HCT116 (cell line): ENCODE data around the gene ATP13A3. TPM values are rescaled to one million over a fixed set of nuclear protein-coding genes. Genes with fewer than 3 reads are reported as not detected.

ENCODE experiments used
- ATAC-seq: fragments of 200-7000 bp; cut with Tn5 transposase; 2 replicates; pipeline ENCODE4 v1.9.1; 2020; ENCODE audit warnings: mild to moderate bottlenecking, moderate library complexity
- BruUV-seq: library from RNA; stranded (reverse); fragments of 400-500 nt; replicated peaks from 2 replicates; lab custom pipeline; 2021; lab: Mats Ljungman, UMichigan
- CTCF ChIA-PET: fragments of 300-600 bp; sonication (Branson Sonifier 250); formaldehyde crosslinking; loops from one replicate; lab custom pipeline; 2021; ENCODE audit warnings: antibody characterized with exemption; lab: Charles Lee
- POLR2A ChIA-PET: fragments of 300-600, 350-600 bp; sonication (Branson Sonifier 250); formaldehyde crosslinking; loops from one replicate; lab custom pipeline; 2021; ENCODE audit warnings: antibody characterized with exemption; lab: Charles Lee
- RAD21 ChIA-PET, 2 experiments: fragments of 300-600 bp; sonication (Branson Sonifier 250); formaldehyde crosslinking; loops; one replicate each; lab custom pipeline; 2023; ENCODE audit warnings: low total read pairs in 2 of 2; ENCODE audit not compliant: uncharacterized antibody in 2 of 2, unreplicated experiment in 2 of 2, low non-redundant PET in 1 of 2; lab: Charles Lee
- DNase-seq: peaks from one replicate; pipeline ENCODE4 v3.0.0-alpha.2; 2010; ENCODE audit warnings: low read depth, low spot score
- H2AFZ ChIP-seq: fragments of 200-600 bp; shearing (Covaris generic), sonication (generic); 2 replicates; pipeline ENCODE4 v1.6.1; 2017; ENCODE audit warnings: low read depth, mixed run types, mixed read lengths, antibody characterized with exemption, low read length; ENCODE audit not compliant: poor library complexity, severe bottlenecking
- H3K27ac ChIP-seq: 2 replicates; pipeline ENCODE4 v1.5.1; 2012; ENCODE audit warnings: low read depth, low read length
- H3K27me3 ChIP-seq: fragments of 200-600 bp; sonication (generic); 2 replicates; pipeline ENCODE4 v1.6.1; 2016; ENCODE audit warnings: mixed run types, low read length, mixed read lengths; ENCODE audit not compliant: insufficient read depth
- H3K36me3 ChIP-seq, 2 experiments: fragments of 200-500 bp in 1 of 2; fragments of 200-600 bp in 1 of 2; sonication (Bioruptor generic) in 1 of 2; sonication (generic) in 1 of 2; 2 replicates each; pipeline versions ENCODE4 v1.5.1 to v1.6.1; 2014 to 2016; ENCODE audit warnings: low read length in 2 of 2, inconsistent platforms in 1 of 2, mixed read lengths in 1 of 2, mixed run types in 1 of 2; ENCODE audit not compliant: insufficient read depth in 2 of 2, control insufficient read depth in 1 of 2
- H3K4me1 ChIP-seq, 2 experiments: fragments of 200-600 bp in 1 of 2; sonication (generic) in 1 of 2; 2 replicates each; pipeline versions ENCODE4 v1.5.1 to v1.6.1; 2012 to 2017; ENCODE audit warnings: low read length in 2 of 2, inconsistent platforms in 1 of 2, mild to moderate bottlenecking in 1 of 2, mixed read lengths in 1 of 2, mixed run types in 1 of 2, moderate library complexity in 1 of 2; ENCODE audit not compliant: insufficient read depth in 2 of 2, control insufficient read depth in 1 of 2
- H3K4me2 ChIP-seq: fragments of 200-600 bp; sonication (generic); 2 replicates; pipeline ENCODE4 v1.6.1; 2017; ENCODE audit warnings: mixed run types, low read length, mixed read lengths
- H3K4me3 ChIP-seq, 2 experiments: fragments of 200-600 bp in 1 of 2; sonication (generic) in 1 of 2; replicated peaks in 1 of 2; 2 replicates each; pipeline ENCODE4 v1.5.1; 2011 to 2016; ENCODE audit warnings: low read length in 2 of 2, control low read depth in 1 of 2, low read depth in 1 of 2, mild to moderate bottlenecking in 1 of 2, mixed read lengths in 1 of 2, mixed run types in 1 of 2
- H3K79me2 ChIP-seq: fragments of 200-600 bp; sonication (generic); 2 replicates; pipeline ENCODE4 v1.6.1; 2017; ENCODE audit warnings: mild to moderate bottlenecking, mixed run types, low read length, moderate library complexity, mixed read lengths; ENCODE audit not compliant: insufficient read depth
- H3K9ac ChIP-seq: fragments of 200-600 bp; sonication (generic); 2 replicates; pipeline ENCODE4 v1.6.1; 2016; ENCODE audit warnings: low read length, mixed read lengths
- H3K9me2 ChIP-seq: fragments of 200-600 bp; sonication (generic), shearing (Covaris generic); 2 replicates; pipeline ENCODE4 v1.6.1; 2017; ENCODE audit warnings: mixed run types, mild to moderate bottlenecking, moderate library complexity; ENCODE audit not compliant: insufficient read depth
- H3K9me3 ChIP-seq, 2 experiments: fragments of 200-500 bp in 1 of 2; fragments of 200-600 bp in 1 of 2; sonication (Bioruptor generic) in 1 of 2; sonication (generic) in 1 of 2; 2 replicates each; pipeline ENCODE4 v1.6.1; 2014 to 2017; ENCODE audit warnings: low read length in 2 of 2, mixed read lengths in 2 of 2, inconsistent platforms in 1 of 2, low read depth in 1 of 2, mild to moderate bottlenecking in 1 of 2, mixed run types in 1 of 2, moderate library complexity in 1 of 2; ENCODE audit not compliant: control insufficient read depth in 1 of 2, insufficient read depth in 1 of 2
- H4K20me1 ChIP-seq: fragments of 200-600 bp; sonication (generic), shearing (Covaris generic); 2 replicates; pipeline ENCODE4 v1.6.1; 2017; ENCODE audit warnings: mixed run types, mild to moderate bottlenecking, moderate library complexity; ENCODE audit not compliant: insufficient read depth
- ATF3 ChIP-seq: IDR thresholded peaks from 2 replicates; pipeline ENCODE4 v1.6.1; 2012
- CEBPB ChIP-seq: IDR thresholded peaks from 2 replicates; pipeline ENCODE4 v1.6.1; 2012; ENCODE audit warnings: low read depth
- EGR1 ChIP-seq: IDR thresholded peaks from 2 replicates; pipeline ENCODE4 v1.6.1; 2012; ENCODE audit warnings: low read depth
- ELF1 ChIP-seq: IDR thresholded peaks from 2 replicates; pipeline ENCODE4 v1.6.1; 2012; ENCODE audit warnings: low read depth, borderline replicate concordance
- EZH2 ChIP-seq: fragments of 200-600 bp; sonication (generic); IDR thresholded peaks from 2 replicates; pipeline ENCODE4 v1.6.1; 2017; ENCODE audit warnings: antibody characterized with exemption, mixed run types
- EZH2phosphoT487 ChIP-seq: fragments of 200-600 bp; IDR thresholded peaks from 2 replicates; pipeline ENCODE4 v1.6.1; 2018; ENCODE audit warnings: antibody characterized with exemption, borderline replicate concordance
- FOSL1 ChIP-seq: IDR thresholded peaks from 2 replicates; pipeline ENCODE4 v1.6.1; 2012; ENCODE audit warnings: low read depth
- JUND ChIP-seq: IDR thresholded peaks from 2 replicates; pipeline ENCODE4 v1.6.1; 2012
- MAX ChIP-seq: IDR thresholded peaks from 2 replicates; pipeline ENCODE4 v1.6.1; 2012
- POLR2AphosphoS5 ChIP-seq: IDR thresholded peaks from 2 replicates; pipeline ENCODE4 v1.6.1; 2011; ENCODE audit warnings: mild to moderate bottlenecking, low read depth, low read length, moderate library complexity
- REST ChIP-seq: IDR thresholded peaks from 2 replicates; pipeline ENCODE4 v1.6.1; 2012; ENCODE audit warnings: low read depth
- SIN3A ChIP-seq: IDR thresholded peaks from 2 replicates; pipeline ENCODE4 v1.6.1; 2012; ENCODE audit warnings: low read depth
- SP1 ChIP-seq: IDR thresholded peaks from 2 replicates; pipeline ENCODE4 v1.6.1; 2012; ENCODE audit warnings: low read depth
- TCF7L2 ChIP-seq: IDR thresholded peaks from 2 replicates; pipeline ENCODE4 v1.7.0; 2011; ENCODE audit warnings: borderline replicate concordance, inconsistent platforms; ENCODE audit not compliant: insufficient read depth, insufficient read length; ENCODE audit errors: extremely low read depth
- ZBTB33 ChIP-seq: IDR thresholded peaks from 2 replicates; pipeline ENCODE4 v1.6.1; 2011; ENCODE audit warnings: mild to moderate bottlenecking, low read length, moderate library complexity; ENCODE audit not compliant: insufficient replicate concordance; ENCODE audit errors: extremely low read depth
- ZFX ChIP-seq: fragments of 450-650 bp; IDR thresholded peaks from 2 replicates; pipeline ENCODE4 v1.6.1; 2017
- intact Hi-C: fragments of 100-400 bp; cut with micrococcal nuclease; formaldehyde crosslinking; loops from 2 replicates; pipeline ENCODE4 v1.10.0; 2022
- total RNA-seq: library from RNA; stranded (reverse); gene quantifications from one replicate; pipeline ENCODE4 v1.2.1, GENCODE V29; 2021; ENCODE audit not compliant: unreplicated experiment

ATP13A3 gene
- total RNA-seq, 1 experiment from 2014 or later, result 139 TPM

GRCh38 chr3:194471863-194472262, 14.9 kb downstream of the ATP13A3 start:
- ATAC-seq (no peak), DNase-seq (no peak)
- POLR2A ChIA-PET, result interaction anchor here (0.7 kb wide), 1 partner anchor 115 kb away, joined by 3 read pairs; no protein-coding TSS in a partner anchor
- Histone ChIP-seq H2AFZ (no peak overlapping the region), H3K27me3 (no peaks in the 10 kb centered on the region), H3K4me3 (no peak overlapping the region), H3K4me1 (no peaks in the 10 kb centered on the region), H3K9me3 (no peaks in the 10 kb centered on the region), H3K79me2 (peaks cover 100% of the 10 kb centered on the region), H3K4me2 (no peak overlapping the region), H3K9ac (no peak overlapping the region), H3K9me2 (no peaks in the 10 kb centered on the region), H3K27ac (no peak overlapping the region), H4K20me1 (peaks cover 35% of the 10 kb centered on the region; the same call in 1 of the 2 replicates), H3K36me3 (no peaks in the 10 kb centered on the region)
- RAD21 ChIA-PET, result interaction anchor here (0.6 to 1.0 kb wide), 4 partner anchors 24 to 113 kb away, joined by 3 to 5 read pairs (median 4); no protein-coding TSS in a partner anchor
- intact Hi-C loops, result loop anchor here (1.0 kb wide), 2 partner anchors 101 to 122 kb away; no protein-coding TSS in a partner anchor
- TF ChIP-seq SIN3A (no peak), ATF3 (no peak), SP1 (no peak), POLR2AphosphoS5 (no peak), REST (no peak), ZBTB33 (no peak), MAX (no peak), JUND (no peak), ELF1 (no peak), CEBPB (no peak), EGR1 (no peak), TCF7L2 (no peak), ZFX (no peak), FOSL1 (no peak), EZH2phosphoT487 (no peak), EZH2 (no peak)
- BruUV-seq, result no TSS peak
- CTCF ChIA-PET, result interaction anchor here (0.6 to 1.8 kb wide), 13 partner anchors 11 to 949 kb away, joined by 3 to 21 read pairs (median 3); no protein-coding TSS in a partner anchor
